Upper lobe of left lung (tissue), 6 donors: ENCODE measurements around the gene ZBTB38. TPM values are rescaled to one million over a fixed set of nuclear protein-coding genes. Genes with fewer than 3 reads are reported as not detected.
A peak's percentile ranks its signal among the peaks of the same experiment; 100 is the strongest.

Experiments
- ATAC-seq, 2 donors: fragments of 200-7000 bp; cut with Tn5 transposase; one replicate each; pipeline ENCODE4 v1.9.1; 2022; ENCODE audit warnings: mild to moderate bottlenecking in 2 of 2, moderate library complexity in 2 of 2; ENCODE audit not compliant: low FRiP score in 2 of 2
- DNase-seq, 2 donors: peaks; one replicate each; pipeline ENCODE4 v3.0.0-alpha.2; 2019 to 2020
- H3K27ac ChIP-seq, 4 donors: fragments of 200-600 bp; sonication (generic); one replicate each; pipeline ENCODE4 v1.5.1; 2016 to 2019
- H3K27me3 ChIP-seq, 4 donors: fragments of 200-600 bp; sonication (generic); one replicate each; pipeline ENCODE4 v1.5.1; 2017 to 2019
- H3K36me3 ChIP-seq, 4 donors: fragments of 200-600 bp; sonication (generic); one replicate each; pipeline ENCODE4 v1.5.1; 2016 to 2019
- H3K4me1 ChIP-seq, 4 donors: fragments of 200-600 bp; sonication (generic); one replicate each; pipeline ENCODE4 v1.5.1; 2018 to 2019
- H3K4me3 ChIP-seq, 4 donors: fragments of 200-600 bp; sonication (generic); one replicate each; pipeline ENCODE4 v1.5.1; 2017 to 2019; ENCODE audit warnings: mild to moderate bottlenecking in 2 of 4, moderate library complexity in 1 of 4
- H3K9me3 ChIP-seq, 4 donors: fragments of 200-600 bp; sonication (generic); one replicate each; pipeline ENCODE4 v1.5.1; 2018 to 2019
- CTCF ChIP-seq, 6 experiments: fragments of 450-650 bp in 4 of 6; fragments of 200-600 bp in 2 of 6; sonication (generic) in 2 of 6; IDR thresholded peaks; one replicate each; pipeline ENCODE4 v1.5.1; 2016 to 2019; ENCODE audit warnings: antibody characterized with exemption in 6 of 6
- EP300 ChIP-seq, 4 donors: sonication (generic); formaldehyde crosslinking; IDR thresholded peaks; one replicate each; pipeline ENCODE4 v1.5.1; 2017; ENCODE audit warnings: antibody characterized with exemption in 4 of 4, control low read depth in 2 of 4
- POLR2A ChIP-seq, 4 donors: fragments of 450-650 bp; IDR thresholded peaks; one replicate each; pipeline ENCODE4 v1.5.1; 2016 to 2017; ENCODE audit warnings: antibody characterized with exemption in 4 of 4, mild to moderate bottlenecking in 2 of 4
- POLR2AphosphoS5 ChIP-seq, 2 donors: sonication (generic); formaldehyde crosslinking; IDR thresholded peaks; one replicate each; pipeline ENCODE4 v1.5.1; 2017; ENCODE audit warnings: antibody characterized with exemption in 2 of 2
- WGBS, 2 donors: methylation state at CpG; one replicate each; pipeline ENCODE4 v1.1.5; 2017 to 2018; 5-methylcytosine and 5-hydroxymethylcytosine counted together
- total RNA-seq, 6 donors: library from RNA; depleted of rRNA in 4 of 6; stranded (reverse); fragments of >200 nt in 4 of 6; gene quantifications; one replicate each; pipeline versions ENCODE4 v1.1.0 to v1.2.1, GENCODE V29; 2016 to 2021
- donor health status: DM: no; HTN: no; CAD: no; lungs with moderate emphysema.
- donor health status: DM: no; HTN: yes; CAD: no; lungs with severe emphysema.

ZBTB38 gene
- total RNA-seq, 6 donors from 2014 or later: 80.2 to 146 (median 91.8) TPM

- H3K36me3 ChIP-seq: peaks cover 0 to 46% (median 6%) of the 10 kb centered on the region in 4 donors
- no peak for TF ChIP-seq POLR2AphosphoS5 (IDR thresholded peaks at IDR 0.05)
- TF ChIP-seq CTCF (IDR thresholded peaks at IDR 0.05): no peak
- no peak for TF ChIP-seq POLR2A (IDR thresholded peaks at IDR 0.05)
- TF ChIP-seq EP300 (IDR thresholded peaks at IDR 0.05): no peak
- 87 to 89% methylated on average over 4 of the region's 4 CpGs for WGBS, 2 donors
- H3K27me3 ChIP-seq: no peaks in the 10 kb centered on the region
- peak overlapping the region in 2 of 4 donors; percentile 52 to 53 for H3K27ac ChIP-seq
- peaks cover 0 to 20% (median 12%) of the 10 kb centered on the region in 4 donors for H3K4me1 ChIP-seq
- H3K9me3 ChIP-seq: no peaks in the 10 kb centered on the region
- DNase-seq (no peak), ATAC-seq (no peak)
- no peak overlapping the region for H3K4me3 ChIP-seq
Observed at GRCh38 chr3:141378556-141378955, 10.3 kb downstream of the ZBTB38 start.

GRCh38 chr3:141379250-141379966 lies 11.1 kb downstream of the ZBTB38 start:
- Histone ChIP-seq H3K4me1 (peaks cover 0 to 16% (median 11%) of the 10 kb centered on the region in 4 donors), H3K4me3 (no peak overlapping the region), H3K36me3 (peaks cover 0 to 48% (median 7%) of the 10 kb centered on the region in 4 donors), H3K27ac (peak overlapping the region in 3 of 4 donors; percentile 22 to 53 (median 52)), H3K27me3 (no peaks in the 10 kb centered on the region), H3K9me3 (no peaks in the 10 kb centered on the region)
- WGBS, 2 donors: 78 to 83% methylated on average over 11 to 12 of the region's 12 CpGs
- DNase-seq (no peak), ATAC-seq (no peak)
- TF ChIP-seq EP300 (IDR thresholded peaks at IDR 0.05) (no peak), POLR2A (IDR thresholded peaks at IDR 0.05) (peak in 1 of 4 donors; percentile 18)

- TF ChIP-seq EP300 (IDR thresholded peaks at IDR 0.05) (no peak), CTCF (IDR thresholded peaks at IDR 0.05) (no peak), POLR2A (IDR thresholded peaks at IDR 0.05) (no peak), POLR2AphosphoS5 (IDR thresholded peaks at IDR 0.05) (no peak)
- no peak for ATAC-seq
- DNase-seq: no peak
- no peak overlapping the region for H3K4me3 ChIP-seq
- H3K9me3 ChIP-seq: no peaks in the 10 kb centered on the region
- 71 to 75% methylated on average over 2 of the region's 2 CpGs for WGBS, 2 donors
- peaks cover 0 to 22% (median 14%) of the 10 kb centered on the region in 4 donors for H3K4me1 ChIP-seq
- peak overlapping the region in 3 of 4 donors; percentile 17 to 58 (median 52) for H3K27ac ChIP-seq
- H3K27me3 ChIP-seq: no peaks in the 10 kb centered on the region
- H3K36me3 ChIP-seq: peaks cover 0 to 41% (median 7%) of the 10 kb centered on the region in 4 donors
Observed at GRCh38 chr3:141380279-141380678, 12.0 kb downstream of the ZBTB38 start.

- WGBS, 2 donors: 96 to 97% methylated on average over 2 of the region's 2 CpGs
- Histone ChIP-seq H3K36me3 (peaks cover 0 to 39% (median 5%) of the 10 kb centered on the region in 4 donors), H3K4me3 (no peak overlapping the region), H3K27ac (peak overlapping the region in 1 of 4 donors; percentile 58), H3K9me3 (no peaks in the 10 kb centered on the region), H3K4me1 (peaks cover 0 to 23% (median 13%) of the 10 kb centered on the region in 4 donors), H3K27me3 (no peaks in the 10 kb centered on the region)
- TF ChIP-seq EP300 (IDR thresholded peaks at IDR 0.05) (no peak), POLR2AphosphoS5 (IDR thresholded peaks at IDR 0.05) (no peak), CTCF (IDR thresholded peaks at IDR 0.05) (no peak), POLR2A (IDR thresholded peaks at IDR 0.05) (no peak)
- DNase-seq: no peak
- ATAC-seq: no peak
Observed at GRCh38 chr3:141380987-141381386, 12.7 kb downstream of the ZBTB38 start.

- ATAC-seq (no peak), DNase-seq (no peak)
- H3K4me1 ChIP-seq: peaks cover 0 to 16% (median 13%) of the 10 kb centered on the region in 4 donors
- no peaks in the 10 kb centered on the region for H3K9me3 ChIP-seq
- no peak overlapping the region for H3K4me3 ChIP-seq
- H3K27me3 ChIP-seq: no peaks in the 10 kb centered on the region
- peaks cover 0 to 36% (median 7%) of the 10 kb centered on the region in 4 donors for H3K36me3 ChIP-seq
- H3K27ac ChIP-seq: no peak overlapping the region
- 83 to 88% methylated on average over 2 of the region's 2 CpGs for WGBS, 2 donors
- TF ChIP-seq CTCF (IDR thresholded peaks at IDR 0.05) (no peak), POLR2AphosphoS5 (IDR thresholded peaks at IDR 0.05) (no peak), EP300 (IDR thresholded peaks at IDR 0.05) (no peak)
Observed at GRCh38 chr3:141382571-141382970, 14.3 kb downstream of the ZBTB38 start.
